OCI-LY7 (cell line): ENCODE measurements around the gene SLC27A1. TPM values are rescaled to one million over a fixed set of nuclear protein-coding genes. Genes with fewer than 3 reads are reported as not detected.

Experiments
- BruUV-seq: library from RNA; stranded (reverse); fragments of 400-500 nt; replicated peaks from 2 replicates; lab custom pipeline; 2021; lab: Mats Ljungman, UMichigan
- CTCF ChIA-PET: fragments of 300-600 bp; sonication (Branson Sonifier 250); formaldehyde crosslinking; loops from one replicate; lab custom pipeline; 2022; ENCODE audit warnings: antibody characterized with exemption; ENCODE audit not compliant: unreplicated experiment; lab: Charles Lee
- POLR2A ChIA-PET: fragments of 300-600 bp; sonication (Branson Sonifier 250); formaldehyde crosslinking; loops from one replicate; lab custom pipeline; 2022; ENCODE audit warnings: antibody characterized with exemption; lab: Charles Lee
- DNase-seq: peaks from one replicate; pipeline ENCODE4 v3.0.0-alpha.2; 2015; ENCODE audit warnings: low spot score
- H2AFZ ChIP-seq: fragments of 200-600 bp; sonication (generic), shearing (Covaris generic); 2 replicates; pipeline ENCODE4 v1.6.1; 2014; ENCODE audit warnings: mild to moderate bottlenecking, antibody characterized with exemption, low read length, moderate library complexity
- H3K27ac ChIP-seq: fragments of 200-600 bp; sonication (generic); 2 replicates; pipeline ENCODE4 v1.5.1; 2014; ENCODE audit warnings: mixed run types, low read depth, mild to moderate bottlenecking, moderate library complexity, low read length, inconsistent platforms; ENCODE audit not compliant: poor library complexity, severe bottlenecking
- H3K36me3 ChIP-seq: fragments of 200-600 bp; sonication (generic); 2 replicates; pipeline ENCODE4 v1.6.1; 2014; ENCODE audit warnings: mild to moderate bottlenecking, antibody characterized with exemption, low read length, moderate library complexity, mixed read lengths; ENCODE audit not compliant: insufficient read depth
- H3K4me1 ChIP-seq: fragments of 200-600 bp; sonication (generic); 2 replicates; pipeline ENCODE4 v1.5.1; 2014; ENCODE audit warnings: mild to moderate bottlenecking, low read length; ENCODE audit not compliant: insufficient read depth, poor library complexity, severe bottlenecking
- H3K4me2 ChIP-seq: fragments of 200-600 bp; sonication (generic); 2 replicates; pipeline ENCODE4 v1.6.1; 2014; ENCODE audit warnings: mild to moderate bottlenecking, low read length
- H3K4me3 ChIP-seq: fragments of 200-600 bp; sonication (generic); 2 replicates; pipeline ENCODE4 v1.5.1; 2014; ENCODE audit warnings: mild to moderate bottlenecking, low read depth, low read length; ENCODE audit not compliant: poor library complexity, severe bottlenecking
- H3K79me2 ChIP-seq: fragments of 200-600 bp; sonication (generic); 2 replicates; pipeline ENCODE4 v1.6.1; 2016; ENCODE audit warnings: low read depth, mild to moderate bottlenecking, low read length, moderate library complexity, mixed read lengths; ENCODE audit not compliant: insufficient read depth
- H3K9me2 ChIP-seq: fragments of 200-600 bp; sonication (generic); 2 replicates; pipeline ENCODE4 v1.6.1; 2016; ENCODE audit warnings: mild to moderate bottlenecking, low read length, mixed read lengths; ENCODE audit not compliant: insufficient read depth
- H3K9me3 ChIP-seq: fragments of 200-600 bp; sonication (generic); 2 replicates; pipeline ENCODE4 v1.6.1; 2014; ENCODE audit warnings: mild to moderate bottlenecking, mixed run types, low read length, mixed read lengths
- H4K20me1 ChIP-seq: fragments of 200-600 bp; sonication (generic); 2 replicates; pipeline ENCODE4 v1.6.1; 2014; ENCODE audit warnings: mild to moderate bottlenecking, antibody characterized with exemption, low read length, moderate library complexity, mixed read lengths; ENCODE audit not compliant: insufficient read depth
- EZH2phosphoT487 ChIP-seq: fragments of 200-600 bp; sonication (generic); IDR thresholded peaks from 2 replicates; pipeline ENCODE4 v1.6.1; 2018; ENCODE audit warnings: low read depth, borderline replicate concordance, mild to moderate bottlenecking, mixed run types, antibody characterized with exemption, low read length, moderate library complexity, mixed read lengths
- intact Hi-C: fragments of 100-400 bp; cut with micrococcal nuclease; formaldehyde crosslinking; loops from one replicate; pipeline ENCODE4 v1.10.0; 2022; ENCODE audit not compliant: unreplicated experiment
- total RNA-seq, 2 experiments: library from RNA; depleted of rRNA in 1 of 2; stranded (reverse); fragments of >200 nt in 1 of 2; shearing (Covaris generic) in 1 of 2; gene quantifications; 2 replicates each; pipeline ENCODE4 v1.2.3, GENCODE V29; 2014 to 2022
- TF ChIP-seq, protein P1 (sequence below): fragments of 200-600 bp; sonication (generic); conservative IDR thresholded peaks from 2 replicates; pipeline ENCODE4 v1.5.1; 2014; ENCODE audit warnings: mild to moderate bottlenecking, antibody characterized with exemption, low read length, moderate library complexity, mixed read lengths

SLC27A1 gene
- total RNA-seq, 2 experiments from 2014 or later: 2.5 to 3.2 TPM

- no peaks in the 10 kb centered on the region for H4K20me1 ChIP-seq
- H3K4me3 ChIP-seq: no peak overlapping the region
- no peak for DNase-seq
- peaks cover 48% of the 10 kb centered on the region for H3K79me2 ChIP-seq
- CTCF ChIA-PET: no interaction called here
- no TSS peak for BruUV-seq
- POLR2A ChIA-PET: interaction anchor here (1.0 to 3.3 kb wide), 2 partner anchors 13 to 29 kb away, joined by 3 to 33 read pairs; partner anchors contain the start of gene PGLS
- no peak overlapping the region for H2AFZ ChIP-seq
- peaks cover 26% of the 10 kb centered on the region for H3K36me3 ChIP-seq
- H3K4me2 ChIP-seq: peak overlapping the region; percentile 91
- H3K9me3 ChIP-seq: peaks cover 10% of the 10 kb centered on the region; the same call in 1 of the 2 replicates
- intact Hi-C loops: loop anchor here (10.0 kb wide), 2 partner anchors 230 to 1000 kb away; partner anchors contain the start of genes ELL and FCHO1
- H3K4me1 ChIP-seq: peaks cover 77% of the 10 kb centered on the region
- peak overlapping the region; percentile 95 for H3K27ac ChIP-seq
- H3K9me2 ChIP-seq: no peaks in the 10 kb centered on the region
- no peak for TF ChIP-seq EZH2phosphoT487
- TF ChIP-seq, protein P1, sequence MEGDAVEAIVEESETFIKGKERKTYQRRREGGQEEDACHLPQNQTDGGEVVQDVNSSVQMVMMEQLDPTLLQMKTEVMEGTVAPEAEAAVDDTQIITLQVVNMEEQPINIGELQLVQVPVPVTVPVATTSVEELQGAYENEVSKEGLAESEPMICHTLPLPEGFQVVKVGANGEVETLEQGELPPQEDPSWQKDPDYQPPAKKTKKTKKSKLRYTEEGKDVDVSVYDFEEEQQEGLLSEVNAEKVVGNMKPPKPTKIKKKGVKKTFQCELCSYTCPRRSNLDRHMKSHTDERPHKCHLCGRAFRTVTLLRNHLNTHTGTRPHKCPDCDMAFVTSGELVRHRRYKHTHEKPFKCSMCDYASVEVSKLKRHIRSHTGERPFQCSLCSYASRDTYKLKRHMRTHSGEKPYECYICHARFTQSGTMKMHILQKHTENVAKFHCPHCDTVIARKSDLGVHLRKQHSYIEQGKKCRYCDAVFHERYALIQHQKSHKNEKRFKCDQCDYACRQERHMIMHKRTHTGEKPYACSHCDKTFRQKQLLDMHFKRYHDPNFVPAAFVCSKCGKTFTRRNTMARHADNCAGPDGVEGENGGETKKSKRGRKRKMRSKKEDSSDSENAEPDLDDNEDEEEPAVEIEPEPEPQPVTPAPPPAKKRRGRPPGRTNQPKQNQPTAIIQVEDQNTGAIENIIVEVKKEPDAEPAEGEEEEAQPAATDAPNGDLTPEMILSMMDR: no peak
These were observed 54.8 kb downstream of the SLC27A1 start for GRCh38 chr19:17525141-17525540.

- Histone ChIP-seq H4K20me1 (no peaks in the 10 kb centered on the region), H3K4me3 (peak overlapping the region; percentile 69), H3K9me3 (peaks cover 10% of the 10 kb centered on the region; the same call in 1 of the 2 replicates), H2AFZ (no peak overlapping the region), H3K27ac (peak overlapping the region; percentile 95), H3K79me2 (peaks cover 56% of the 10 kb centered on the region), H3K4me1 (peaks cover 84% of the 10 kb centered on the region), H3K9me2 (no peaks in the 10 kb centered on the region), H3K36me3 (peaks cover 29% of the 10 kb centered on the region), H3K4me2 (peak overlapping the region; percentile 91)
- TF ChIP-seq EZH2phosphoT487: no peak
- TF ChIP-seq, protein P1: no peak
- no TSS peak for BruUV-seq
- ChIA-PET POLR2A (interaction anchor here (0.7 to 1.3 kb wide), 5 partner anchors 14 to 299 kb away, joined by 3 to 5 read pairs (median 4); no protein-coding TSS in a partner anchor), CTCF (interaction anchor here (0.6 kb wide), 2 partner anchors 223 to 672 kb away, joined by 4 to 11 read pairs; no protein-coding TSS in a partner anchor)
- intact Hi-C loops: loop anchor here (10.0 kb wide), 2 partner anchors 228 to 998 kb away; partner anchors contain the start of genes ELL and FCHO1
- DNase-seq: peak; percentile 91
These were observed 56.6 kb downstream of the SLC27A1 start for GRCh38 chr19:17526922-17527321.

GRCh38 chr19:17527326-17527725, 57.0 kb downstream of the SLC27A1 start:
- H3K4me1 ChIP-seq: peaks cover 80% of the 10 kb centered on the region
- CTCF ChIA-PET: interaction anchor here (0.6 kb wide), 1 partner anchor 223 kb away, joined by 4 read pairs; no protein-coding TSS in a partner anchor

More at GRCh38 chr19:17527326-17527725, 57.0 kb downstream of the SLC27A1 start:
- Histone ChIP-seq H3K27ac (peak overlapping the region; percentile 95), H3K79me2 (peaks cover 56% of the 10 kb centered on the region), H3K9me3 (peaks cover 10% of the 10 kb centered on the region; the same call in 1 of the 2 replicates), H2AFZ (no peak overlapping the region), H3K9me2 (no peaks in the 10 kb centered on the region), H4K20me1 (no peaks in the 10 kb centered on the region), H3K4me2 (peak overlapping the region; percentile 91), H3K4me3 (peak overlapping the region; percentile 69), H3K36me3 (peaks cover 33% of the 10 kb centered on the region)
- peak; percentile 53 for DNase-seq
- TF ChIP-seq EZH2phosphoT487: no peak
- TF ChIP-seq, protein P1: no peak
- intact Hi-C loops: loop anchor here (10.0 kb wide), 2 partner anchors 227 to 997 kb away; partner anchors contain the start of genes ELL and FCHO1
- TSS peak; percentile 65 for BruUV-seq
- POLR2A ChIA-PET: interaction anchor here (0.7 to 1.3 kb wide), 4 partner anchors 14 to 299 kb away, joined by 3 to 5 read pairs (median 4); no protein-coding TSS in a partner anchor
